Neural crest cell (in vitro differentiated cells): Measurements from ENCODE around the gene AKAP13. TPM values are rescaled to one million over a fixed set of nuclear protein-coding genes. Genes with fewer than 3 reads are reported as not detected.

ENCODE experiments used
- DNase-seq: peaks from one replicate; pipeline ENCODE4 v3.0.0; 2021; ENCODE audit warnings: low read depth, mixed read lengths, low spot score
- H3K27ac Mint-ChIP-seq: one replicate; pipeline ENCODE4 v1.8.0; 2021; ENCODE audit warnings: mild to moderate bottlenecking, mixed read lengths; ENCODE audit not compliant: unreplicated experiment
- H3K27me3 Mint-ChIP-seq: 2 replicates; pipeline ENCODE4 v1.8.0; 2021; ENCODE audit warnings: low read depth, mild to moderate bottlenecking, mixed read lengths
- H3K36me3 Mint-ChIP-seq: 2 replicates; pipeline ENCODE4 v1.8.0; 2021; ENCODE audit warnings: low read depth, mild to moderate bottlenecking, mixed read lengths
- H3K4me1 Mint-ChIP-seq: 2 replicates; pipeline ENCODE4 v1.8.0; 2021; ENCODE audit warnings: mixed read lengths
- H3K4me3 Mint-ChIP-seq: one replicate; pipeline ENCODE4 v1.8.0; 2021; ENCODE audit warnings: mild to moderate bottlenecking, mixed read lengths
- H3K9me3 Mint-ChIP-seq: 2 replicates; pipeline ENCODE4 v1.8.0; 2021; ENCODE audit warnings: mixed read lengths
- total RNA-seq: library from RNA; stranded (reverse); gene quantifications from 2 replicates; pipeline ENCODE4 v1.2.1, GENCODE V29; 2021
- TF ChIP-seq, protein P1 (sequence below): fragments of 200-600 bp; sonication (generic); conservative IDR thresholded peaks from 2 replicates; pipeline ENCODE4 v1.5.0; 2021; ENCODE audit warnings: antibody characterized with exemption, mild to moderate bottlenecking

The AKAP13 gene
- total RNA-seq, 1 donor from 2014 or later: 81.3 TPM

DNA sequence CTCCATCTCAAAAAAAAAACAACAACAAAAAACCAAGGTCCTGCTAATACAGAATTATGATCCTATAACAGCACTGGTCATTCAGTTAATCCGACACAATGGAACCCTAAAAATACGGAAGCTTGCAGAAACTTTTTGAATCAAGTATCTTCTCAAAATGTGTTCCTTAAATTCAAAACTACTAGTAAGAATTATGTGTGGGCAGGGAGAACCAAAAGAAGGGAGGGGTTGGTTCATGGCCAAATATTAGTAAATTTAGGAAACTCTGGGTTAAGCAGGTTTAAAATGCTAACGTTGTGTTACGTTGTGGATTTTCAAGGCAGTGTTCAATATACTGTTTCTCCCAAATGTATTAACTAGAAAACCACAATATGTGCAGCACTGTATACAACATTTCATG, 298.8 kb downstream of the AKAP13 start:
- TF ChIP-seq, protein P1, sequence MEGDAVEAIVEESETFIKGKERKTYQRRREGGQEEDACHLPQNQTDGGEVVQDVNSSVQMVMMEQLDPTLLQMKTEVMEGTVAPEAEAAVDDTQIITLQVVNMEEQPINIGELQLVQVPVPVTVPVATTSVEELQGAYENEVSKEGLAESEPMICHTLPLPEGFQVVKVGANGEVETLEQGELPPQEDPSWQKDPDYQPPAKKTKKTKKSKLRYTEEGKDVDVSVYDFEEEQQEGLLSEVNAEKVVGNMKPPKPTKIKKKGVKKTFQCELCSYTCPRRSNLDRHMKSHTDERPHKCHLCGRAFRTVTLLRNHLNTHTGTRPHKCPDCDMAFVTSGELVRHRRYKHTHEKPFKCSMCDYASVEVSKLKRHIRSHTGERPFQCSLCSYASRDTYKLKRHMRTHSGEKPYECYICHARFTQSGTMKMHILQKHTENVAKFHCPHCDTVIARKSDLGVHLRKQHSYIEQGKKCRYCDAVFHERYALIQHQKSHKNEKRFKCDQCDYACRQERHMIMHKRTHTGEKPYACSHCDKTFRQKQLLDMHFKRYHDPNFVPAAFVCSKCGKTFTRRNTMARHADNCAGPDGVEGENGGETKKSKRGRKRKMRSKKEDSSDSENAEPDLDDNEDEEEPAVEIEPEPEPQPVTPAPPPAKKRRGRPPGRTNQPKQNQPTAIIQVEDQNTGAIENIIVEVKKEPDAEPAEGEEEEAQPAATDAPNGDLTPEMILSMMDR: no peak
- no peak overlapping the region for H3K4me3 Mint-ChIP-seq

GRCh38 chr15:85681386-85681785, 301.0 kb downstream of the AKAP13 start:
- Mint-ChIP-seq H3K36me3 (peaks cover 3% of the 10 kb centered on the region), H3K4me1 (no peaks in the 10 kb centered on the region), H3K9me3 (no peaks in the 10 kb centered on the region), H3K27me3 (no peaks in the 10 kb centered on the region), H3K27ac (no peak overlapping the region), H3K4me3 (no peak overlapping the region)
- TF ChIP-seq, protein P1: no peak
- no peak for DNase-seq

More for the DNA sequence above, 298.8 kb downstream of the AKAP13 start:
- H3K36me3 Mint-ChIP-seq: peaks cover 8% of the 10 kb centered on the region
- DNase-seq: no peak
- no peaks in the 10 kb centered on the region for H3K27me3 Mint-ChIP-seq
- H3K27ac Mint-ChIP-seq: no peak overlapping the region
- H3K9me3 Mint-ChIP-seq: no peaks in the 10 kb centered on the region
- no peaks in the 10 kb centered on the region for H3K4me1 Mint-ChIP-seq

DNA sequence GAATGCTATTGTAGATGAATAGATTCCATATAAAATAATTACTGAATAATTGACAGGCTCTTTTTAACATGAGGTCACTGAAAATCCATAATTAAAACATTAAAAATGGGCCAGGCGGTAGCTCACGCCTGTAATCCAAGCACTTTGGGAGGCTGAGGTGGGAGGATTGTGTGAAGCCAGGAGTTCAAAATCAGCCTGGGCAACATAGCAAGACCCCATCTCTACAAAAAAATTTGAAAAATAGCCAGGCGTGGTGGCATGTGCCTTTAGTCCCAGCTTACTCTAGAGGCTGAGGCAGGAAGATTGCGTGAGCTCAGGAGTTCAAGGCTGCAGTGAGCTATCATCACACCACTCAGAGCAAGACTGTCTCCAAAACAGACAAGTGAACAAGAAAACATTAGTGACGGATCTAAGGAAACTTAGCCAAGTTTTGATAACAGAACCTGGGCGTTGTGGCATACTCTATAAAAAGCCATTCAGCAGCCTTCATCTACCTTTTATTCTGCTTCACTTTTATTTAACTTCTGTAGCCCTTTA, 303.8 kb downstream of the AKAP13 start:
- H3K4me1 Mint-ChIP-seq: peaks cover 7% of the 10 kb centered on the region
- H3K27ac Mint-ChIP-seq: peak overlapping the region; percentile 90
- H3K4me3 Mint-ChIP-seq: no peak overlapping the region
- H3K36me3 Mint-ChIP-seq: peaks cover 3% of the 10 kb centered on the region
- H3K27me3 Mint-ChIP-seq: no peaks in the 10 kb centered on the region
- TF ChIP-seq, protein P1: no peak
- no peak for DNase-seq
- no peaks in the 10 kb centered on the region for H3K9me3 Mint-ChIP-seq

DNA sequence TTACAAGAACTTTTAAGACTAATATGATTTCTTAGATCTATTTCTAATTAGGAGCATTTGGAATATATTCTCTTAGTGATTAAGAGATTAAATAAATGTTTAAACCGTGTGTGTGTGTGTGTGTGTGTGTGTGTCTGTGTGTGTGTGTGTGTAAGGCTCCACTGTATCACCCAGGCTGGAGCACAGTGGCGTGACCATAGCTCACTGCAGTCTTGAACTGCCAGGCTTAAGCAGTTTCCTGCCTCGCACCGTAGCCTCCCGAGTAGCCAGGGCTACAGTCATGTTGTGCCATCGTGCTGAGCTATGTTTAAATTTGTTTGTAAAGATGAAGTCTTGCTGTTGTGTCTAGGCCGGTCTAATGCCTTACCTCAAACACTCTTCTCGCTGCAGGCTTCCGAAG, 305.0 kb downstream of the AKAP13 start:
- TF ChIP-seq, protein P1: no peak
- Mint-ChIP-seq H3K27me3 (no peaks in the 10 kb centered on the region), H3K27ac (no peak overlapping the region), H3K9me3 (no peaks in the 10 kb centered on the region), H3K4me1 (peaks cover 17% of the 10 kb centered on the region), H3K36me3 (peaks cover 3% of the 10 kb centered on the region), H3K4me3 (no peak overlapping the region)
- DNase-seq: no peak

GRCh38 chr15:85687329-85687728, 306.9 kb downstream of the AKAP13 start:
- TF ChIP-seq, protein P1: no peak
- Mint-ChIP-seq H3K4me1 (peaks cover 26% of the 10 kb centered on the region), H3K4me3 (no peak overlapping the region), H3K27ac (no peak overlapping the region), H3K9me3 (no peaks in the 10 kb centered on the region), H3K27me3 (no peaks in the 10 kb centered on the region), H3K36me3 (peaks cover 3% of the 10 kb centered on the region)
- no peak for DNase-seq
